Retina (tissue), 1 donor: ENCODE data around the gene DPP6.
"Not testable (repeated sequence)": the region's sequence is repeated elsewhere in the genome, so short reads cannot be mapped to it uniquely, and the experiment has no call there.

Source experiments
- DNase-seq: peaks from one replicate; pipeline ENCODE4 v3.0.0-alpha.2; 2016

The DPP6 gene

GRCh38 chr7:154628556-154628955 lies 576.4 kb downstream of the DPP6 start:
- no peak for DNase-seq

GRCh38 chr7:154631162-154631561 lies 579.0 kb downstream of the DPP6 start:
- no peak for DNase-seq

DNA sequence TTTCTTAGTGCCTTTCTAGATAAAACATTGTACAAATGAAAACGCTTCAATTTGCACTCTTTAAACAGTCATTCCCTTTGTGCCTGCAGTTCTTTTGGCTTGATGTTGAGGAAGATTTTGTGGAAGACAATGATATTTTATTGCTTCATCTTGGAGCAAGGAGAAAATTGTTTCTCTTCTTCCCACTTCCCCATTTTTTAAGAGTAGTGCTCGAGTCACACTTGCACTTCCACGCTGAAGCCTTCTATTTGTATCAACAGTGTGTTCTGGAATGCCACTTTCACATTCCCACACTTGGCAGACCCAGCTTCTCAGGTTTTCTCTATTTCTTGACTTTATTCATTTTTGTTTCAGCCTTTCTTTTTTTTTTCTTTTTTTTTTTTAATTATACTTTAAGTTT lies 581.4 kb downstream of the DPP6 start:
- DNase-seq, result no peak

- DNase-seq, result no peak
Measured at GRCh38 chr7:154638286-154638685, 586.1 kb downstream of the DPP6 start.

GRCh38 chr7:154640266-154640865 lies 588.2 kb downstream of the DPP6 start:
- peak; percentile 19 for DNase-seq

GRCh38 chr7:154640917-154641316 lies 588.7 kb downstream of the DPP6 start:
- DNase-seq, result no peak

- no peak for DNase-seq
Measured at GRCh38 chr7:154644366-154644765, 592.2 kb downstream of the DPP6 start.

DNA sequence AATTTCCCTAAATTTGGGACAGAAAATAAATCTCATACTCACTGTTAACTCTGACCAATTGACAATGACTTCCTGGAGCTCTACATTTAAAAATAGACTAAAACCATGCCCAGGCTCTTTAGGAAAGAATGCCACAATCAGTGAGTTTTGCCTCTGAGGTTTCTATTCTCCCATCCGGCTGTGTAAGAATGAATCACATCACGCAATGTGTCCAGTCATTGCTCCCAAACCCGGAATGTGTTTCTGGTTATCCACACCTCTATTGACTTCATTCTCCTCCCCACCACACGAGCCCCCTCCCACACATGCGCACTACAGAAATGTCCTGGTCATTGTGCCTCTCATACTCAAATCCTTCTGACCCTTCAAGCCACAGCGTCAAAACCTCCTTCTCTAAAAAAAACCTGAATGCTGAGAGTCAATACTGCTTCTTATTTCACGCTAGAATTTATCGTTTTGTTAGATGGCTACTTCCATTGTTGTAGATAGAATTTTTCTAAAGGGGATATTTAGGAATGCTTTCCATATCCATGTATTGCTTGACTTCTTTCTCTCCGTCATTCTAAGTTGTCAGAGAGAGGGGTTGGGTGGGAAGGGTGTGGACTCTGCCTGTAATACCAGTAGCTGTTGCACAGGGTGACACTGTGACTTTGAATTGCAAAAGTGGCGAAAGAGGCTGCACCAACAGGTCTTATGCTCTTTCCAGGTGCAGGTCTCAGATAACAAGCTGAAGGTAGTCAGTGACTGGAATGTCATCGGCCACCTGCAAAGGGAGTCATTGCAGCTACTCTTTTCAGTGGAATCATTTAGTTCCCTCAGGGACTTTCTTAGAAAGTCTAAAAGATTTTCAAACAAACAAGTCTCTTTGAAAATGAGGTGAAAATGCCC lies 594.2 kb downstream of the DPP6 start:
- no peak for DNase-seq

GRCh38 chr7:154647625-154648024 lies 595.4 kb downstream of the DPP6 start:
- no peak for DNase-seq

DNA sequence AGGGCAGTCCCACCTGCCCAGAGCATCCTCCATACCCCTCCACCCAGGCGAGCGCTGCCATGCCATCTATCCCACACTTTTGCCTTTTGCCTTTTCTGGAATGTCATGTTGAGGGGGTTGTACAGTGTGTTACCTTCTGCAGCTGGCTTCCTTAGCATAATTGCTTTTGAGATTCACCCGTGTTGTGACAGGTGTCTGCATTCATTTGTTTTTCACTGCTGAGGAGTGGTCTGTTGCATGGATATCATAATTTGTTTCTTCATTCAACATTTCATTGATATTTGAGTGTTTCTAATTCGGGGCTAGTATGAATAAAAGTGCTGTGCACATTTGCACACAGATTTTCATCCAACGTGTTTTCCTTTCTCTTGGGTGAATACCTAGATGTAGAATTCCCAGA lies 596.8 kb downstream of the DPP6 start:
- DNase-seq, result no peak

- DNase-seq, result no peak
Measured at GRCh38 chr7:154649434-154649833, 597.2 kb downstream of the DPP6 start.

- no peak for DNase-seq
Measured at GRCh38 chr7:154650275-154650674, 598.1 kb downstream of the DPP6 start.

DNA sequence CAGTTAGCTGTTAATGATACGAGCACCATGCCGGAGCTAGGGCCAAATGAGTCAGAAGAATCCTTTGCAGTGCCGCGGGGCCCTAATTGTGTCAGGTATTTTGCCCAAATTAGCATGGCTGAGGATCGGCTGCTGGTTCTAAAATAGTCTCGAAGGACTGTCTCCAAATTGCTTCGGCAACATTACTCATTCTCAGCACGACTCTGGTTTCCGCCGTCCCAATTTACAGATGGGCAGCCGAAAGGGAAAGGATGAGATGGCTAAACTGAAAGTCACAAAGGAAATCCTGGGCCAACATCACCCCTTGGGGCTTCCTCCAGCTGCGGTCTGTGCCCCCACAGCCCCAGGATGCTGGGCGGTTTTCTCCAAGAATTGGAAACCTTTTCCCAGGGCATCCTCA lies 599.3 kb downstream of the DPP6 start:
- no peak for DNase-seq

DNA sequence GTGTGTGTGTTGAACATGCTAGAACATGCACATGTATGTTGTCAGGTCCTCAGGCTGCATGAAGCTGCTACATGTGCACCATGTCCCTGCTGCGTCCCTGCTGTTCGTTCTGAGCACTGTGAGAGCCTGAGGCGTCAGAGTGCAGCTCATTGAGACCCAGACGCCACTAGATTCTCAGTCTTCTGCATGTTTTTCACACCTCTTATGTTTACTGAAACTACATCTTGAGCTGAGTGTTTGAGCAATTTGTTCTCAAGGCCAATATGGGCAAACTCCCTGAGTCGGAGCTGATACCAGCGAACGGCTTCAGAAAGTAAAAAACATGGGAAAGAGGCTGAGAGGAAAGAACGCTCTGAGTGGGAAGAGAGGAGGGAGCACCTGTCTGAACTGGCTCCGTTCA lies 600.4 kb downstream of the DPP6 start:
- DNase-seq, result no peak

DNA sequence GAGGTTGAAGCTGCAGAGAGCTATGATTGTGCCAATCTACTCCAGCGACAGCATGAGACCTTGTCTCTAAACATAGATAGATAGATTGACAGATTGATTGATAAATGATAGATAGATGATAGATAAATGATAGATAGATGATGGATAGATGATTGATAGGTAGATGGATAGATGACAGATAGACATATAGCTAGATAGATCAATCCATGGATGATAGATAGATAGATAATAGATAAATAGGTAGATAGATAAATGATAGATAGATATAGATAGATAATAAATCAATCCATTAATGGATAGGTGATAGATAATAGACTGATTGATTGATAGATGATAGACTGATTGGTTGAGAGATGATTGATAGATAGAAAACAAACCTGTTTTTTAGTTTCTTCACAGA lies 601.1 kb downstream of the DPP6 start:
- DNase-seq, result no peak

DNA sequence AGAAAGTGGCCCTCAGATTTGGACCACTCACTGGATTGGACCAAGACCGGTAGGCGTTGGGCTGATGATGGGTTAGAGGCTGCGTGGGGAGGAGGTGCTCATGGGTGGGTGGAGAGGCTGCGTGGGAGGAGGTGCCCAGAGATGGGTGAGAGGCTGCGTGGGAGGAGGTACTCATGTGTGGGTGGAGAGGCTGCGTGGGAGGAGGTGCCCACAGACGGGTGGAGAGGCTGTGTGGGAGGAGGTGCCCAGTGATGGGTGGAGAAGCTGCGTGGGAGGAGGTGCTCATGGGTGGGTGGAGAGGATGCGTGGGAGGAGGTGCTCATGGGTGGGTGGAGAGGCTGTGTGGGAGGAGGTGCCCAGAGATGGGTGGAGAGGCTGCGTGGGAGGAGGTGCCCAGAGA lies 604.4 kb downstream of the DPP6 start:
- no peak for DNase-seq

DNA sequence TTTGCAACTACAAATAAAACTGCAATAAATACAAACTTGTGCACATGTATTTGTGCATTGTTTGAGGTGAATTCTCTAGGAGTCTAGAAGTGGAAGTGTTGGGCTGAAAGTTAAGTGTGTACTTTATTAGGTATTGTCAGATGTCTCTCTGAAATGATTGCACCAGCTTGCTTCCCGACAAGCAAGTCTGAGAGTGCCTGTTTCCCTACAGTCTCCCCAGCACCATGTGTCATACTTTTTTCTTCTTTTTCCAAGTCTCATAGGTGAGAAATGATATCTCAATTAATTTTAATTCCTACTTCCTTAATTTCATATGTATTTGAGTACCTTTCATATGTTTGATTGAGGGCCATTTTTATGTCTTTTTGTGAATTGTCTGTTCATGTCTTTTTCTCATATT lies 614.6 kb downstream of the DPP6 start:
- no peak for DNase-seq

DNA sequence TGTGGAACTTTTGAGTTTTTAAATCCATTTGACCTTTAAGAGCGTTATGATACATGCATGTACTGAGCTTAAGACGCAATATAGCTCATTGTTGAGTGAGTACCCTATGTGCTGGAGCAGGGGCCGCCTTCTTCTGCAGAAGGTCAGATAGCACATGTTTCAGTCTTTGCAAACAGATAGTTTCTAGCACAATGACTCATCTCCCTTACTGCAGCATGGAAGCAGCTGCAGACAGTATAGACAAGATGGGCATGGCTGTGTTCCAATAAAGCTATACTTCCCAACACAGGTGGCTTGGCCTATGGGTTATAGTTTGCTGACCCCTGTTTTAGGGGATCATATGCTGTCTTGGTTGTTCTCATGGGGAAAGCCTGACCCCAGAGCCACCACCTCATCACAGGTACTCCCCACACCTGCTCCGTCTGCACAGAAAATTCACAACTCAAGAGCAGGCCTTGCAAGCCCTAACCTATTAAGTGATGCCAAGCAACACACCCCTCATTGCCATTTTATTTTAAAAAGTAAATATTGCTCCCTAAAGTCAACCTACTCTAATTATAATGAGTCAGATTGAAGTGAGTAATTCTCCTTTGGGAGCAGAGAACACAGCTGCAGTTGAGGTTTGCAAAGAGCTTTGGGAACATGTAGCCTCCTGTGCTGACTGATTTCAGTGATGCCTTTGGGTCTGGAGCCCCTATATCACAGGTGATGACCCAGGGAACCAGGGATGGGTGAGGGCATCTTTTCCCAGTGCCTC lies 620.6 kb downstream of the DPP6 start:
- DNase-seq, result no peak

DNA sequence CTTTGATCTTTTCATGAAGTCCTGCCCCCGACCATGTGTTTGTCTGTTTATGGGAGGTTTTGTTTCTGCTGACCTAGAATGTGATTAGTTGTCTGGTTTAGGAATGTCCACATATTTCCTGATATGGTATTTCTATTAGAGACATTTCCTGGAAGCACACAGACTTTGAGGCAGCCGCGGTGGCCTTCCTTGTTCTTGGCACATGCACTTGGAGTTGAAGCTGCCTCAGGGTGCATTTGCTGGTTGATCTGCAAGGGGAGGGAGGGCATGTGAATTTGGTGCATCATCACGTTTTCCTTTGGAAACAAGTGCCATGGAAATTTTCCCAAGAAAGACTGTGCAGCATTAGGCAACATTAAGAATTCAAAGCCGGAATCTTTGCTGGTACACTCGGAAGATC lies 622.0 kb downstream of the DPP6 start:
- no peak for DNase-seq

GRCh38 chr7:154675560-154675959 lies 623.4 kb downstream of the DPP6 start:
- no peak for DNase-seq

DNA sequence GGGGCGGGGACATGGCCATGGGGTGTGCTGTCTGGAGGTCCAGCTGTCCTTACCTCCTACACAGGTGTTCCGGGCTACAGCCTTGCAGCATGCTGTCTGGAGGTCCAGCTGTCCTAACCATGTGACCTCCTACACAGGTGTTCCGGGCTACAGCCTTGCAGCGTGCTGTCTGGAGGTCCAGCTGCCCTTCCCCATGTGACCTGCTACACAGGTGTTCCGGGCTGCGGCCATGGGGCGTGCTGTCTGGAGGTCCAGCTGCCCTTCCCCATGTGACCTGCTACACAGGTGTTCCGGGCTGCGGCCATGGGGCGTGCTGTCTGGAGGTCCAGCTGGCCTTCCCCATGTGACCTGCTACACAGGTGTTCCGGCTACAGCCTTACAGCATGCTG lies 623.8 kb downstream of the DPP6 start:
- not testable (repeated sequence) for DNase-seq

GRCh38 chr7:154676422-154677073 lies 624.4 kb downstream of the DPP6 start:
- no peak for DNase-seq

GRCh38 chr7:154677454-154677853 lies 625.3 kb downstream of the DPP6 start:
- DNase-seq, result no peak
